Measurements from ENCODE around the gene INPP4A. TPM values are rescaled to one million over a fixed set of nuclear protein-coding genes. Genes with fewer than 3 reads are reported as not detected.

INPP4A gene
- total and polyA plus RNA-seq, 2 donors: 17.9 to 24.9 TPM

DNA sequence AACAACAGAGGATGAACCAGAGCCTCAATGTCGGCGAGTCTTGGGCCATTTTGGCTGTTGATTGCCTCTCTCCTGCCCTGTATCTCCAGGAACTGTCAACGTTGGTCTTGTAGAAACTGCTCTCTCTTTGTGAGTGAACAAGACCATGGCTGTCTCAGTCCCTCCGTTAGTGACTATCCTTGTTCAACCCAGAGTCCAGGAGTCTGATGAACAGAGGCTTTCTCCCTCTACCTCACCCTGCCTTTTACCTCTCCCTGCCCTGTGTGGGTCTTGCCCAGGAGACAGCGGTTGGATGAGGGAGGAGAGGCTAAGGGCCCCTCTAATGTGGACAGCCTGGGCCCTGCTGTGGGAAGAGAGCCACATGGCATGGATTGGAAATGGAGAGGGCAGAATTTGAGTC is 32.8 kb downstream of the INPP4A start:
- WGBS: 96% methylated on average over 5 of the region's 5 CpGs
- DNase-seq (ENCODE audit: low read depth in 6 of 9, low spot score in 9 of 9): no peak
- H3K9me3 ChIP-seq (ENCODE audit: control insufficient read depth in 2 of 2, insufficient read depth in 1 of 2, low read length in 1 of 2): no peaks in the 10 kb centered on the region
- H3K27ac ChIP-seq (ENCODE audit: low read depth in 1 of 2, low read length in 1 of 2): no peak overlapping the region
- no peaks in the 10 kb centered on the region for H3K27me3 ChIP-seq (ENCODE audit: control insufficient read depth in 2 of 2, insufficient read depth in 1 of 2, low read length in 1 of 2)
- peaks cover 29 to 82% of the 10 kb centered on the region in 2 donors for H3K4me1 ChIP-seq (ENCODE audit: control insufficient read depth in 2 of 2, insufficient read depth in 2 of 2, low read length in 2 of 2)
- peaks cover 0 to 2% of the 10 kb centered on the region in 2 donors for H3K36me3 ChIP-seq (ENCODE audit: control insufficient read depth in 2 of 2, insufficient read depth in 2 of 2, low read length in 1 of 2)
- H3K4me3 ChIP-seq (ENCODE audit: low read length in 2 of 2): no peak overlapping the region

GRCh38 chr2:98478088-98478551 is 33.5 kb downstream of the INPP4A start:
- H3K4me1 ChIP-seq (ENCODE audit: control insufficient read depth in 2 of 2, insufficient read depth in 2 of 2, low read length in 2 of 2): peaks cover 29 to 78% of the 10 kb centered on the region in 2 donors
- H3K9me3 ChIP-seq (ENCODE audit: control insufficient read depth in 2 of 2, insufficient read depth in 1 of 2, low read length in 1 of 2): no peaks in the 10 kb centered on the region
- peaks cover 0 to 2% of the 10 kb centered on the region in 2 donors for H3K36me3 ChIP-seq (ENCODE audit: control insufficient read depth in 2 of 2, insufficient read depth in 2 of 2, low read length in 1 of 2)
- WGBS: 83% methylated on average over 8 of the region's 8 CpGs
- H3K27ac ChIP-seq (ENCODE audit: low read depth in 1 of 2, low read length in 1 of 2): no peak overlapping the region
- no peak overlapping the region for H3K4me3 ChIP-seq (ENCODE audit: low read length in 2 of 2)
- no peak for DNase-seq (ENCODE audit: low read depth in 6 of 9, low spot score in 9 of 9)
- H3K27me3 ChIP-seq (ENCODE audit: control insufficient read depth in 2 of 2, insufficient read depth in 1 of 2, low read length in 1 of 2): no peaks in the 10 kb centered on the region

DNA sequence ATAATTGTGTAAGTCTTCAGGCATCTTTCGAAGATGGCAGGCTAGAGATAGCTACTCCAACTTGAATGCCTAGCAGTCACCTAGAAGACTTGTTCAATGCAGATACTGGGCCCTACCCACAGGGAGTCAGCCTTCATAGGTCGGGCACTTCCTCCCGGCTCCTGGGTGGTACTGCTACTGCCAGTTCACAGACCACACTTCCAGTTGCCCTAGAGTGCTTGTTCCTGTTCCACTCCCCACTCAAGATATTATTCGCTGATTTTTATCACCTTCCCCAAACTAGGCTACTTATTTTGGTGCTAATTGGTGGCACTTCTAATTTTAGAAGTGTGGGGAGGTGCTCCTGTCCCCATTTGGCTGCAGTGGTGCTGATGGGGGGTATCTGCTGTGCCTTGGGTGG is 34.2 kb downstream of the INPP4A start:
- H3K27me3 ChIP-seq (ENCODE audit: control insufficient read depth in 2 of 2, insufficient read depth in 1 of 2, low read length in 1 of 2): no peaks in the 10 kb centered on the region
- DNase-seq (ENCODE audit: low read depth in 6 of 9, low spot score in 9 of 9): peak in 1 of 9 donors; percentile 50
- no peak overlapping the region for H3K4me3 ChIP-seq (ENCODE audit: low read length in 2 of 2)
- WGBS: 39% methylated on average over 4 of the region's 4 CpGs
- H3K36me3 ChIP-seq (ENCODE audit: control insufficient read depth in 2 of 2, insufficient read depth in 2 of 2, low read length in 1 of 2): peaks cover 0 to under 1% of the 10 kb centered on the region in 2 donors
- peaks cover 29 to 78% of the 10 kb centered on the region in 2 donors for H3K4me1 ChIP-seq (ENCODE audit: control insufficient read depth in 2 of 2, insufficient read depth in 2 of 2, low read length in 2 of 2)
- no peaks in the 10 kb centered on the region for H3K9me3 ChIP-seq (ENCODE audit: control insufficient read depth in 2 of 2, insufficient read depth in 1 of 2, low read length in 1 of 2)
- no peak overlapping the region for H3K27ac ChIP-seq (ENCODE audit: low read depth in 1 of 2, low read length in 1 of 2)

GRCh38 chr2:98479371-98479770 is 34.7 kb downstream of the INPP4A start:
- Histone ChIP-seq H3K27ac (ENCODE audit: low read depth in 1 of 2, low read length in 1 of 2) (peak overlapping the region in 1 of 2 donors; percentile 48), H3K36me3 (ENCODE audit: control insufficient read depth in 2 of 2, insufficient read depth in 2 of 2, low read length in 1 of 2) (no peaks in the 10 kb centered on the region), H3K9me3 (ENCODE audit: control insufficient read depth in 2 of 2, insufficient read depth in 1 of 2, low read length in 1 of 2) (no peaks in the 10 kb centered on the region), H3K4me1 (ENCODE audit: control insufficient read depth in 2 of 2, insufficient read depth in 2 of 2, low read length in 2 of 2) (peaks cover 30 to 78% of the 10 kb centered on the region in 2 donors), H3K27me3 (ENCODE audit: control insufficient read depth in 2 of 2, insufficient read depth in 1 of 2, low read length in 1 of 2) (no peaks in the 10 kb centered on the region), H3K4me3 (ENCODE audit: low read length in 2 of 2) (no peak overlapping the region)
- WGBS: 50% methylated on average over 4 of the region's 4 CpGs
- no peak for DNase-seq (ENCODE audit: low read depth in 6 of 9, low spot score in 9 of 9)

DNA sequence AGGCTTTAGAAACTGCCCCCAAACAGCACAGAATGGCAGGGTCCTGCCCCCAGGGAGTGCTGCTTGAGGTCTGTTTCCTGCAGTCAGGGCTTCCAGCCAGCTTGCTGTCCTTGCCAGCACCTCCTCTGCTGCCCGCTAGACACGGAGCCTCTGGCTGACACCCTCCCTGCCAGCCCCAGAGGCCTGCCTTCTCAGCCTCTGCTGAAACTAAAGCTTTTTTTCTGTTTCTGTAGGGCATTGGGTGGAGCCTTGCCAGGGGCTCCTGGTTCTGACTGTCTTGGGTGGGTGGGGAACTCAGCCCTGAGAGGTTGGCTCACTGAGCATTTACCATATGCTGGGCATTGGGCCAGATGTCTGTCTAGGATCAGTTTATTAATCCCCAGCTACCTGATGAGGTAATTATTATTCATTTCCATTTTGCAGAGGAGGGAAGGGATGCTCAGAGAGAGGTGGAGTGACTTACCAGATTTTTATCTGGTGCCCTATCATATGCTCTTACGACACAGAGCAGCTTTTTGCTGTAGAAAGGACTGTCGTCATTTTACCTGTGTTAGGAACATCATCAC is 35.4 kb downstream of the INPP4A start:
- peak overlapping the region in 1 of 2 donors; percentile 10 for H3K27ac ChIP-seq (ENCODE audit: low read depth in 1 of 2, low read length in 1 of 2)
- peaks cover 35 to 81% of the 10 kb centered on the region in 2 donors for H3K4me1 ChIP-seq (ENCODE audit: control insufficient read depth in 2 of 2, insufficient read depth in 2 of 2, low read length in 2 of 2)
- DNase-seq (ENCODE audit: low read depth in 6 of 9, low spot score in 9 of 9): peak in 1 of 9 donors; percentile 37
- no peak overlapping the region for H3K4me3 ChIP-seq (ENCODE audit: low read length in 2 of 2)
- WGBS: 47% methylated on average over 4 of the region's 4 CpGs
- no peaks in the 10 kb centered on the region for H3K27me3 ChIP-seq (ENCODE audit: control insufficient read depth in 2 of 2, insufficient read depth in 1 of 2, low read length in 1 of 2)
- no peaks in the 10 kb centered on the region for H3K36me3 ChIP-seq (ENCODE audit: control insufficient read depth in 2 of 2, insufficient read depth in 2 of 2, low read length in 1 of 2)
- no peaks in the 10 kb centered on the region for H3K9me3 ChIP-seq (ENCODE audit: control insufficient read depth in 2 of 2, insufficient read depth in 1 of 2, low read length in 1 of 2)

- no peak for DNase-seq (ENCODE audit: low read depth in 6 of 9, low spot score in 9 of 9)
- no peaks in the 10 kb centered on the region for H3K27me3 ChIP-seq (ENCODE audit: control insufficient read depth in 2 of 2, insufficient read depth in 1 of 2, low read length in 1 of 2)
- no peaks in the 10 kb centered on the region for H3K36me3 ChIP-seq (ENCODE audit: control insufficient read depth in 2 of 2, insufficient read depth in 2 of 2, low read length in 1 of 2)
- 97% methylated on average over 9 of the region's 9 CpGs for WGBS
- H3K4me1 ChIP-seq (ENCODE audit: control insufficient read depth in 2 of 2, insufficient read depth in 2 of 2, low read length in 2 of 2): peaks cover 35 to 85% of the 10 kb centered on the region in 2 donors
- no peak overlapping the region for H3K4me3 ChIP-seq (ENCODE audit: low read length in 2 of 2)
- no peaks in the 10 kb centered on the region for H3K9me3 ChIP-seq (ENCODE audit: control insufficient read depth in 2 of 2, insufficient read depth in 1 of 2, low read length in 1 of 2)
- no peak overlapping the region for H3K27ac ChIP-seq (ENCODE audit: low read depth in 1 of 2, low read length in 1 of 2)
Measured at GRCh38 chr2:98480598-98480997, 35.9 kb downstream of the INPP4A start.

DNA sequence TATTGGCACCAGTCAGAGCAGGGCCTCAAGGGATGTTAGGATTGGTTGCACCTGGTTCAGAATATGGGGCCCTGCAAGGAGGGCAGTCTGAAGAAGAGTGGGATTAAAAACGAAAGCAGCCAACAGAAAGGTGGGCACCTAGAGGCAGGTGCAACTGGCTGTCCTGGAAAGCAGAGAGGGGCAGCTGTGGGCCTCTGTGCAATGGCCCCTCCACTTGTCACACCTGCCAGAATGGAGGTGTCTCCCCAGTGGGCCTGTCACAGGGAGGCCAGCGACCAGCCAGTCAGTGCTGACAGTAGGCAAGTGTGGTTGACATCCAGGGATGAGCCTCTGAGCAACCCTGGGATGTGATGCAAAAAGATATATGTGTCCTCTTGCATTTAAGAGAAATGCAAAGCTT is 37.7 kb downstream of the INPP4A start:
- WGBS: 59% methylated on average over 2 of the region's 2 CpGs
- no peak overlapping the region for H3K27ac ChIP-seq (ENCODE audit: low read depth in 1 of 2, low read length in 1 of 2)
- no peaks in the 10 kb centered on the region for H3K27me3 ChIP-seq (ENCODE audit: control insufficient read depth in 2 of 2, insufficient read depth in 1 of 2, low read length in 1 of 2)
- H3K36me3 ChIP-seq (ENCODE audit: control insufficient read depth in 2 of 2, insufficient read depth in 2 of 2, low read length in 1 of 2): no peaks in the 10 kb centered on the region
- DNase-seq (ENCODE audit: low read depth in 6 of 9, low spot score in 9 of 9): peak in 1 of 9 donors; percentile 41
- H3K9me3 ChIP-seq (ENCODE audit: control insufficient read depth in 2 of 2, insufficient read depth in 1 of 2, low read length in 1 of 2): no peaks in the 10 kb centered on the region
- H3K4me3 ChIP-seq (ENCODE audit: low read length in 2 of 2): no peak overlapping the region
- peaks cover 35 to 84% of the 10 kb centered on the region in 2 donors for H3K4me1 ChIP-seq (ENCODE audit: control insufficient read depth in 2 of 2, insufficient read depth in 2 of 2, low read length in 2 of 2)

GRCh38 chr2:98483257-98483861 is 38.7 kb downstream of the INPP4A start:
- H3K27ac ChIP-seq (ENCODE audit: low read depth in 1 of 2, low read length in 1 of 2): no peak overlapping the region
- 84% methylated on average over 6 of the region's 6 CpGs for WGBS
- H3K36me3 ChIP-seq (ENCODE audit: control insufficient read depth in 2 of 2, insufficient read depth in 2 of 2, low read length in 1 of 2): no peaks in the 10 kb centered on the region
- H3K4me1 ChIP-seq (ENCODE audit: control insufficient read depth in 2 of 2, insufficient read depth in 2 of 2, low read length in 2 of 2): peaks cover 41 to 82% of the 10 kb centered on the region in 2 donors
- H3K27me3 ChIP-seq (ENCODE audit: control insufficient read depth in 2 of 2, insufficient read depth in 1 of 2, low read length in 1 of 2): no peaks in the 10 kb centered on the region
- DNase-seq (ENCODE audit: low read depth in 6 of 9, low spot score in 9 of 9): no peak
- H3K9me3 ChIP-seq (ENCODE audit: control insufficient read depth in 2 of 2, insufficient read depth in 1 of 2, low read length in 1 of 2): no peaks in the 10 kb centered on the region
- H3K4me3 ChIP-seq (ENCODE audit: low read length in 2 of 2): no peak overlapping the region

DNA sequence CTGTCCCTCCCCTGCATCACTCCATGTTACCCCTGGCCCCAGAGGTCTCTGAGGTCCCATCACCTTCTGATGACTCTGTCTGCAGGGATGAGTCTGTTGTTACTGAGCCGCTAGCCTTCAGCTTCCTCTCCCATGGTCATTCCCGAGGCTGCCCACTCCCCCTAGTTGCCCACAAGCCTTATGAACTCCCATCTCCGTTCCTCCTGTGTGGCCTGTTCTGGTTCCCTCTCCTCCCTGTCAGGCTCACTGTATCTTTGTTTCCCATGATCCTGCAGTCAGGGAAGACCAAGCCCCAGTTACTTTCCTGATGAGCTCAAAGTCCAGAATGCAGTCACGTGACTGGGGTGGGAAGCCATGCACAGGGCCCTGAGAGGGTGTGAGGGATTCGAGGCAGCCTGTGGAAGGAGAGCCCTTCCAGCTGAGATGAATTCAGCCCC is 39.5 kb downstream of the INPP4A start:
- Histone ChIP-seq H3K4me3 (ENCODE audit: low read length in 2 of 2) (no peak overlapping the region), H3K27ac (ENCODE audit: low read depth in 1 of 2, low read length in 1 of 2) (no peak overlapping the region), H3K27me3 (ENCODE audit: control insufficient read depth in 2 of 2, insufficient read depth in 1 of 2, low read length in 1 of 2) (no peaks in the 10 kb centered on the region), H3K36me3 (ENCODE audit: control insufficient read depth in 2 of 2, insufficient read depth in 2 of 2, low read length in 1 of 2) (peaks cover 0 to under 1% of the 10 kb centered on the region in 2 donors), H3K9me3 (ENCODE audit: control insufficient read depth in 2 of 2, insufficient read depth in 1 of 2, low read length in 1 of 2) (no peaks in the 10 kb centered on the region), H3K4me1 (ENCODE audit: control insufficient read depth in 2 of 2, insufficient read depth in 2 of 2, low read length in 2 of 2) (peaks cover 46 to 82% of the 10 kb centered on the region in 2 donors)
- DNase-seq (ENCODE audit: low read depth in 6 of 9, low spot score in 9 of 9): no peak
- 94% methylated on average over 5 of the region's 5 CpGs for WGBS
